Activated T-helper 1 cell treated with anti-CD3 and anti-CD28 coated beads, Interleukin-12 subunit alpha, Interleukin-12 subunit beta, Interleukin-2, Interleukin-4 antibody, amounts not matched to agents 30 ng/mL and 10 ng/mL and 1 ng/mL, durations not matched to agents 14 hours and 24 hours and 36 hours (primary cell): ENCODE results near the gene ACADVL. TPM values are rescaled to one million over a fixed set of nuclear protein-coding genes. Genes with fewer than 3 reads are reported as not detected.

Experiments used
- total RNA-seq: library from RNA; stranded (reverse); gene quantifications from 2 replicates; pipeline ENCODE4 v1.2.3, GENCODE V29; 2022

The ACADVL gene
- total RNA-seq, 1 donor from 2014 or later = 294 TPM

Other genes with a start within 250 kb of the ACADVL start
- not detected in 2 replicates for gene ALOX12, start 223.9 kb upstream of the ACADVL start, total RNA-seq
- gene RNASEK, start 207.3 kb upstream of the ACADVL start, total RNA-seq = 140 and 144 TPM in 2 replicates
- gene BCL6B, start 196.9 kb upstream of the ACADVL start, total RNA-seq = 1.5 and 2.5 TPM in 2 replicates
- gene SLC16A13, start 183.9 kb upstream of the ACADVL start, total RNA-seq = 14.3 and 14.8 TPM in 2 replicates
- gene SLC16A11, start 175.8 kb upstream of the ACADVL start, total RNA-seq = 0.34 and 0.47 TPM in 2 replicates
- gene CLEC10A, start 139.7 kb upstream of the ACADVL start, total RNA-seq = not detected in 2 replicates
- gene ASGR2, start 105.1 kb upstream of the ACADVL start, total RNA-seq = not detected in 2 replicates
- gene ASGR1, start 40.6 kb upstream of the ACADVL start, total RNA-seq = 1.1 and 1.6 TPM in 2 replicates
- gene DLG4, start 102 bp upstream of the ACADVL start, total RNA-seq = 15.3 and 15.5 TPM in 2 replicates
- gene DVL2, start 14.6 kb downstream of the ACADVL start, total RNA-seq = 70.0 and 73.5 TPM in 2 replicates
- 52.5 and 55.4 TPM in 2 replicates for gene PHF23, start 19.5 kb downstream of the ACADVL start, total RNA-seq
- 146 and 148 TPM in 2 replicates for gene GABARAP, start 22.5 kb downstream of the ACADVL start, total RNA-seq
- gene CTDNEP1, start 31.8 kb downstream of the ACADVL start, total RNA-seq = 191 and 193 TPM in 2 replicates
- gene ELP5, start 32.3 kb downstream of the ACADVL start, total RNA-seq = 73.6 and 75.5 TPM in 2 replicates
- gene CLDN7, start 42.5 kb downstream of the ACADVL start, total RNA-seq = 0.15 and 0.60 TPM in 2 replicates
- gene SLC2A4, start 61.8 kb downstream of the ACADVL start, total RNA-seq = 0.17 and 0.31 TPM in 2 replicates
- gene YBX2, start 74.7 kb downstream of the ACADVL start, total RNA-seq = 0.36 TPM in 1 of 2 replicates, not detected in the other
- gene EIF5A, start 87.7 kb downstream of the ACADVL start, total RNA-seq = 1,241 and 1,262 TPM in 2 replicates
- 52.3 and 59.0 TPM in 2 replicates for gene GPS2, start 95.4 kb downstream of the ACADVL start, total RNA-seq
- gene NEURL4, start 109.4 kb downstream of the ACADVL start, total RNA-seq = 57.1 and 60.9 TPM in 2 replicates
- 260 and 266 TPM in 2 replicates for gene ACAP1, start 116.6 kb downstream of the ACADVL start, total RNA-seq
- gene KCTD11, start 132.2 kb downstream of the ACADVL start, total RNA-seq = 5.3 TPM in 2 replicates
- 0.17 TPM in 1 of 2 replicates, not detected in the other for gene TMEM95, start 135.2 kb downstream of the ACADVL start, total RNA-seq
- 3.8 and 4.9 TPM in 2 replicates for gene TNK1, start 161.2 kb downstream of the ACADVL start, total RNA-seq
- 77.1 and 78.2 TPM in 2 replicates for gene PLSCR3, start 174.6 kb downstream of the ACADVL start, total RNA-seq
- gene TMEM256, start 184.2 kb downstream of the ACADVL start, total RNA-seq = 53.5 and 54.7 TPM in 2 replicates
- gene NLGN2, start 187.9 kb downstream of the ACADVL start, total RNA-seq = 2.3 and 2.7 TPM in 2 replicates
- not detected in 2 replicates for gene SPEM1, start 200.4 kb downstream of the ACADVL start, total RNA-seq
- gene SPEM2, start 205.7 kb downstream of the ACADVL start, total RNA-seq = not detected in 2 replicates
- not detected in 2 replicates for gene SPEM3, start 208.9 kb downstream of the ACADVL start, total RNA-seq
- gene TMEM102, start 215.5 kb downstream of the ACADVL start, total RNA-seq = 12.3 and 14.0 TPM in 2 replicates
- 5.3 and 6.4 TPM in 2 replicates for gene FGF11, start 219.6 kb downstream of the ACADVL start, total RNA-seq
- 6.6 and 7.0 TPM in 2 replicates for gene CHRNB1, start 225.1 kb downstream of the ACADVL start, total RNA-seq